ENCODE results near the gene ADD2. TPM values are rescaled to one million over a fixed set of nuclear protein-coding genes. Genes with fewer than 3 reads are reported as not detected.
A peak's percentile ranks its signal among the peaks of the same experiment; 100 is the strongest.

The ADD2 gene
- 1 to 10 TPM in 1 of 3 donors, under 1 TPM in 2; 0.16 to 1.4 (median 0.40) TPM for total RNA-seq
- total RNA-seq (2013), result 2.5 TPM

DNA sequence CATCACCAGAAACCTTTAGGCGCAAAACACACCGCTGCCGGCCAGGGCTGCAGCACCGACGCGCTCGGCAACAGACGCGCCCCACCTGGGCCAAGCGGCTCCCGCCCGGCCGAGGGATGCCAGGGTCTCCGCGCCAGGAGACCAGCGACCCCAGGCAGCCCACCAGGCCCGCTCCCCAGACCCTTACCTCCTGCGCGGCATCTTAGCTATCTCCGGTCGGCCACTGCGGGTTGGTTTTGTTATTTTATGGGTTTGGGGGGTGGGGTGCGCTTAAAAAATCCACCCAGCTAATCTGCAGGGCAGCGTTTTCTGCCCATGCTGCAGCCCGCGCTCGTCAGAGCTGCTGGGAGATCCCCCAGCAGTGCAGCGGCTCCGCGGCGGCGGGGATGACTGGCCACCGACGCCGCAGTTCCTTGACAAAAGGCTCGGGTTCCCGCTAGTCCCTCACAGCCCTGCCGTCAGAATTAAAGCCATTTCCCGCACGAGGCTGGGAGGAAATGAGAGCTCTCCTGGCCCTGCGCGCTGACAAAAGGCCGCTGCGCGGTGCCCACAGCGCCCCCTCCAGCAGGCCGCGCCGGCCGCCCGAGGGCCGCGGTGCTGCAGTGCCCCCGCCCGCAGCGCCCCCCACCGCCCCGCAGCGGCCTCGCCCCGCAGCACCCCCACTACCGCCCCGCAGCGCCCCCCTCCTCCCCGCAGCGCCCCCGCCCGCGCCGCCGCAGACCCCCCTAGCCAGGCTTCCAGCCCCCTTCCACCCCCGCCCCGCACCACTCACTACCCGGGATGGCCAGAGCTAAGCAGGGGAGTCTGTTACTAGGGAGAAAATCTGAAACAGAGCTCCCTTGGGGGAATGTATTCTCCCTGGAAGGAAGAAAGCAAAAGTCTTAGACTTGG, at the start of gene ADD2:
TSS of gene ADD2 (minus strand) at position 502 of the 891 bp plus-strand sequence. CDS start 61,792 bp downstream, outside the sequence.
- Histone ChIP-seq H3K36me3 (ENCODE audit: control insufficient read depth, insufficient read depth, low read length) (no peaks in the 10 kb centered on the region), H3K4me3 (ENCODE audit: low read length) (peak within 1 kb of the TSS; percentile 34), H3K27ac (ENCODE audit: low read length) (no peak within 1 kb of the TSS), H3K4me1 (ENCODE audit: control insufficient read depth, insufficient read depth, low read length) (peaks cover 14% of the 10 kb centered on the region), H3K27me3 (ENCODE audit: control insufficient read depth, insufficient read depth, low read length) (peaks cover 23% of the 10 kb centered on the region), H3K9me3 (ENCODE audit: control insufficient read depth, insufficient read depth, low read length) (no peaks in the 10 kb centered on the region)
- under 1% methylated on average over 55 of the region's 74 CpGs for whole genome bisulfite sequencing (ENCODE audit: insufficient coverage)
- H3K4me1 Mint-ChIP-seq, result peaks cover 19 to 22% of the 10 kb centered on the region in 2 donors
- intact Hi-C loops (cut with micrococcal nuclease), result no loop called here
- DNase-seq, result peak; percentile 50 to 68
- peak within 1 kb of the TSS; percentile 90 for H3K4me3 Mint-ChIP-seq
- H3K27me3 Mint-ChIP-seq (ENCODE audit: low read depth in 2 of 2), result peaks cover 53 to 58% of the 10 kb centered on the region in 2 donors
- no peaks in the 10 kb centered on the region for H3K36me3 Mint-ChIP-seq
- H3K9me3 Mint-ChIP-seq, result no peaks in the 10 kb centered on the region
- peak within 1 kb of the TSS in 1 of 2 donors; percentile 67 for H3K27ac Mint-ChIP-seq
- peak; percentile 74 to 88 (median 85) for ATAC-seq
- peak; percentile 21 for TF ChIP-seq CTCF (IDR thresholded peaks at IDR 0.05)

- peaks cover 0 to 6% of the 10 kb centered on the region in 2 donors for H3K27me3 Mint-ChIP-seq (ENCODE audit: low read depth in 2 of 2)
- Histone ChIP-seq H3K27ac (ENCODE audit: low read length) (no peak overlapping the region), H3K4me3 (ENCODE audit: low read length) (no peak overlapping the region), H3K4me1 (ENCODE audit: control insufficient read depth, insufficient read depth, low read length) (peaks cover 3% of the 10 kb centered on the region), H3K27me3 (ENCODE audit: control insufficient read depth, insufficient read depth, low read length) (no peaks in the 10 kb centered on the region), H3K36me3 (ENCODE audit: control insufficient read depth, insufficient read depth, low read length) (no peaks in the 10 kb centered on the region), H3K9me3 (ENCODE audit: control insufficient read depth, insufficient read depth, low read length) (no peaks in the 10 kb centered on the region)
- no peaks in the 10 kb centered on the region for H3K36me3 Mint-ChIP-seq
- H3K27ac Mint-ChIP-seq, result no peak overlapping the region
- DNase-seq (no peak), ATAC-seq (no peak)
- no peak overlapping the region for H3K4me3 Mint-ChIP-seq
- peaks cover 10 to 18% of the 10 kb centered on the region in 2 donors for H3K4me1 Mint-ChIP-seq
- no peak for TF ChIP-seq CTCF (IDR thresholded peaks at IDR 0.05)
- intact Hi-C loops (cut with micrococcal nuclease), result no loop called here
- H3K9me3 Mint-ChIP-seq, result no peaks in the 10 kb centered on the region
- 89% methylated on average over 3 of the region's 3 CpGs for WGBS (ENCODE audit: insufficient coverage)
Measured at GRCh38 chr2:70817284-70817954, 49.4 kb upstream of the ADD2 start.

DNA sequence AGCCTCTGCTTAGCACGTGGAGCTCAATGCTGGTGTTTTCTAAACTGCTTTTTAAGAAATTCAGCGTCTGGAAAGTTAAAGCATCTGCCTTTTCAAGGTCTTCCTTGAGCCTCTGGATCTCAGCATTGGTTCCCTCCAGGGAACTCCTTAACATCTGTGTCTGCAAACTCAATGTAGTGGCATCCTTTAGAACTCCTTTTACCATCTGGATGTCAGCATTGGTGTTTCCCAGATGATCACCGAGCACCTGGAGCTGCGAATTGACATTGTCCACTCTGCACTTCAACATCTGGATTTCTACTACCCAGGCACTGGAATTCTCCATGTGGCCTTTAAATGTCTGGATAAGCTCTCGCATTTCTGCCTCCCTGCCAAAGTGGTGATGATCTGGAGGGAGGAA, 48.7 kb upstream of the ADD2 start:
- H3K9me3 Mint-ChIP-seq, result no peaks in the 10 kb centered on the region
- Histone ChIP-seq H3K27me3 (ENCODE audit: control insufficient read depth, insufficient read depth, low read length) (no peaks in the 10 kb centered on the region), H3K36me3 (ENCODE audit: control insufficient read depth, insufficient read depth, low read length) (no peaks in the 10 kb centered on the region), H3K4me1 (ENCODE audit: control insufficient read depth, insufficient read depth, low read length) (no peaks in the 10 kb centered on the region), H3K27ac (ENCODE audit: low read length) (no peak overlapping the region), H3K4me3 (ENCODE audit: low read length) (no peak overlapping the region), H3K9me3 (ENCODE audit: control insufficient read depth, insufficient read depth, low read length) (no peaks in the 10 kb centered on the region)
- WGBS (ENCODE audit: insufficient coverage), result 78% methylated on average over 5 of the region's 5 CpGs
- peaks cover 0 to 6% of the 10 kb centered on the region in 2 donors for H3K27me3 Mint-ChIP-seq (ENCODE audit: low read depth in 2 of 2)
- DNase-seq (no peak), ATAC-seq (no peak)
- H3K27ac Mint-ChIP-seq, result no peak overlapping the region
- no peaks in the 10 kb centered on the region for H3K36me3 Mint-ChIP-seq
- peaks cover 6 to 14% of the 10 kb centered on the region in 2 donors for H3K4me1 Mint-ChIP-seq
- TF ChIP-seq CTCF (IDR thresholded peaks at IDR 0.05), result no peak
- intact Hi-C loops (cut with micrococcal nuclease), result no loop called here
- no peak overlapping the region for H3K4me3 Mint-ChIP-seq
